Erythroblast (primary cell): Measurements from ENCODE around the gene BRF1.
"Not testable (repeated sequence)": the region's sequence is repeated elsewhere in the genome, so short reads cannot be mapped to it uniquely, and the experiment has no call there.

Experiments
- DNase-seq, 2 experiments: peaks; one replicate each; lab custom pipeline; 2025; lab: John Stamatoyannopoulos, UW
- GATA1 ChIP-seq: IDR thresholded peaks from 2 replicates; pipeline ENCODE4 v1.6.1; 2011; ENCODE audit warnings: low read depth, mild to moderate bottlenecking, control low read depth, low read length, moderate library complexity
- POLR2A ChIP-seq: IDR thresholded peaks from 2 replicates; pipeline ENCODE4 v1.6.1; 2011; ENCODE audit warnings: mild to moderate bottlenecking, low read length

BRF1 gene

GRCh38 chr14:105282098-105282725 is 18.6 kb downstream of the BRF1 start:
- no peak for DNase-seq

GRCh38 chr14:105281371-105282097 is 19.3 kb downstream of the BRF1 start:
- no peak for TF ChIP-seq POLR2A
- no peak for TF ChIP-seq GATA1
- peak; percentile 53 to 62 for DNase-seq

More at GRCh38 chr14:105282098-105282725, 18.6 kb downstream of the BRF1 start:
- TF ChIP-seq GATA1: no peak
- no peak for TF ChIP-seq POLR2A

- DNase-seq: no peak
- TF ChIP-seq POLR2A (no peak), GATA1 (no peak)
Observed at GRCh38 chr14:105280525-105280924, 20.3 kb downstream of the BRF1 start.

GRCh38 chr14:105279642-105280361 is 21.0 kb downstream of the BRF1 start:
- TF ChIP-seq GATA1 (no peak), POLR2A (no peak)
- no peak for DNase-seq

- DNase-seq: not testable (repeated sequence)
Observed at GRCh38 chr14:105277448-105277847, 23.4 kb downstream of the BRF1 start.

GRCh38 chr14:105275267-105275946 is 25.4 kb downstream of the BRF1 start:
- TF ChIP-seq GATA1 (no peak), POLR2A (no peak)
- no peak for DNase-seq

GRCh38 chr14:105274637-105275036 is 26.2 kb downstream of the BRF1 start:
- TF ChIP-seq GATA1 (no peak), POLR2A (no peak)
- DNase-seq: no peak

GRCh38 chr14:105273062-105273461 is 27.7 kb downstream of the BRF1 start:
- DNase-seq: no peak
- TF ChIP-seq GATA1 (no peak), POLR2A (no peak)

- no peak for DNase-seq
- TF ChIP-seq GATA1 (no peak), POLR2A (no peak)
Observed at GRCh38 chr14:105272623-105273022, 28.2 kb downstream of the BRF1 start.

GRCh38 chr14:105271224-105271890 is 29.4 kb downstream of the BRF1 start:
- DNase-seq: no peak
- no peak for TF ChIP-seq POLR2A
- no peak for TF ChIP-seq GATA1

- no peak for TF ChIP-seq POLR2A
- TF ChIP-seq GATA1: no peak
- DNase-seq: no peak
Observed at GRCh38 chr14:105269405-105269804, 31.4 kb downstream of the BRF1 start.

- DNase-seq: no peak
Observed at GRCh38 chr14:105268736-105269354, 32.0 kb downstream of the BRF1 start.

More at GRCh38 chr14:105268736-105269354, 32.0 kb downstream of the BRF1 start:
- TF ChIP-seq GATA1: no peak
- TF ChIP-seq POLR2A: no peak
